HG03520 (cell line): ENCODE data around the gene DNAH3.
"Not testable (repeated sequence)": the region's sequence is repeated elsewhere in the genome, so short reads cannot be mapped to it uniquely, and the experiment has no call there.

Experiments
- ATAC-seq: cut with Tn5 transposase; IDR thresholded peaks from one replicate; pipeline ENCODE4 v1.9.1; 2021; ENCODE audit warnings: mild to moderate bottlenecking, moderate library complexity; ENCODE audit not compliant: unreplicated experiment

Gene DNAH3

DNA sequence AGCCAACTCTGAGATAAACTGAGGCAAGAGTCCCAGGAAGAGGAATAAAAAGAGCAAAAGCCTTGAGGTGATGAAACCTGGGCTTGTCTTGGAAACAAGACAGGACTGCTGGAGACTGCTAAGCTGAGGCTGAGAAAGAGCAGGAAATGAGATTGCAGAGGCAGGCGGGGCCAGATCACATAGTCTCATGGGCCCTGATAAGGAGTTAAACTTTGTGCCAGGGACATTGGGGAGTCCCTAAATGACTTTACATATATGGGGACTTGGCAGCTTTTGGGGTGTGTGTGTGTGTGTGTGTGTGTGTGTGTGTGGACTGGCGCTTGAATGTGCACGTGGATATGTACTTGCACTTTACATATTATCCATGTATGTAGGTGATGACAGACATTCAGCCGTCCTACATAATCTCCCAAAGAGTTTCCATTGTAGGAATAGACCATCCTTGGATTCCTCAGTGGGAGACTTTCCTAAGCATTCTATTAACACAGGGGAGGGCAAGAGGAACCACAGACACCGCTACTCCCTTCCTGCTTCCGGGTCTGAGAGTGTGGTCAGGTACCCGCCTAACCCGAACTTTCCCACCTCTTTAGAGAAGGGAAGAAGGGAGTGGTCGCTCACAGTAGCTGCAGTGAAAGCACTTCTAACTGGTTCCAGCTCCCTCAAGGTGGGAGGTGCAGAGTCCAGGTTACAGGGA, 127.0 kb downstream of the DNAH3 start:
- ATAC-seq, result no peak

DNA sequence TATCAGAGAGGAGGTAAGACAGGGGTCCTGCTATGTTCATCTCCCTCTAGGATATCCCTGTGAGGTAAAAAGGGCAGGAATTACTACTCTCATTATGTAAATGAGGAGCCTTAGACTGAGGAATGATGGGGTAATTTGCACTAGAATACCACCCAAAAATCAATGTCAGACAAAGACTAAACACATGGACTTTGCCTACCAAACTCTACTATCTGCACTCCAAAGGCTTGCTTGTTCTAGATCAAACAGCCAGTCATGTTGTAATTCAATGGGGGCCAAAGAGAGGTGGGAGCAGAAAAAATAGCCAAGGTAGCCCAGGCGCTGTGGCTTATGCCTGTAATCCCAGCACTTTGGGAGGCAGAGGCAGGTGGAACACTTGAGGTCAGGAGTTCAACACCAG, 129.3 kb downstream of the DNAH3 start:
- ATAC-seq, result no peak

DNA sequence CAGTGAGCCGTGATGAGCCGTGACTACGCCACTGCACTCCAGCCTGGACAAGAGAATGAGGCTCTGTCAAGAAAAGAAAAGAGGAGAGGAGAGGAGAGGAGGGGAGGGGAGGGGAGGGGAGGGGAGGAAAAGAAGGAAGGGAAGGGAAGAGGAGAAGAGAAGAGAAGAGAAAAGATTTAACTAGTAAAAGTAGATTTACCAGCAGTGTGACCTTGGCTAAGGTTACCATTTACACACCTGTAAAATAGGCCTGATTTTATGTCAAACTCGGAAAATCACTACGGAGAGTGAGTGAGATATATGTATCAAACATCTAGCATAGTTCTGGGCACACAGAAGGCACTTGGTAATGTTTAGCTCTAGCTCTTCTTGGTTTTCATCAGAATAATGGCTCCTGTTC, 140.8 kb downstream of the DNAH3 start:
- no peak for ATAC-seq

DNA sequence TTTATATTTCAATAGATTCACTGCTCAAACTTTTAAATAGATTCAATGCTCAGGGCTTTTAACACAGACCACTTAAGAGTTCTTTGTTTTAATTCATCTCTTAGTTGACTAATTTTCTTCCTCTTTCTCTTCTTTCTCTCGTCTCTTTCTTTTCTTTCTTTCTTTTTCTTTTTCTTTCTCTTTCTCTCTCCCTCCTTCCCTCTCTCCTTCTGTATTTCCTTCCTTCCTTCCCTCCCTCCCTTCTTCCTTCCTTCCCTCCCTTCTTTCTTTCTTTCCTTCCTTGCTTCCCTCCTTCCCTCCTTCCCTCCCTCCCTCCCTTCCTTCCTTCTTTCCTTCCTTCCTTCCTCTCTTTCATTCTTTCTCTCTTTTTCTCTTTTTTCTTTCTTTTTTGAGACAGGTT, 145.6 kb downstream of the DNAH3 start:
- no peak for ATAC-seq

DNA sequence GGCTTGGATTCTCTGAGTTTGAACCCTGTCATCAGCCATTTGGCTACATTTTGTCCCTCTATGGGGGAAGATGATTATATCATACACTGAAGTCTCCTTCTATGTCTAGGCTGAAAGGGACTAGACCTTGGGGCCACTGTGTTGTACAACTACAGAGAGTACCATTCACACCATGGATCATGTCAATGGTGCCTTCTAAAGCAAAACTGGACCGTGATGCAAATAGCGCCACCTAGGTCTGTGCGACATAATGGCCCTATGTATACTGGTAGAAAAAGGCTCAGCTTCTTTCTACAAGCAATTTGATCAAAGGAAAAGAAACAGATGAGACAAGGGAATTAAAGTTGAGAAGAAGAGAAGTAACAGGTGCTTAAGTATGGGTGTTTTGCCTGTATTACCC, 149.4 kb downstream of the DNAH3 start:
- ATAC-seq, result no peak

DNA sequence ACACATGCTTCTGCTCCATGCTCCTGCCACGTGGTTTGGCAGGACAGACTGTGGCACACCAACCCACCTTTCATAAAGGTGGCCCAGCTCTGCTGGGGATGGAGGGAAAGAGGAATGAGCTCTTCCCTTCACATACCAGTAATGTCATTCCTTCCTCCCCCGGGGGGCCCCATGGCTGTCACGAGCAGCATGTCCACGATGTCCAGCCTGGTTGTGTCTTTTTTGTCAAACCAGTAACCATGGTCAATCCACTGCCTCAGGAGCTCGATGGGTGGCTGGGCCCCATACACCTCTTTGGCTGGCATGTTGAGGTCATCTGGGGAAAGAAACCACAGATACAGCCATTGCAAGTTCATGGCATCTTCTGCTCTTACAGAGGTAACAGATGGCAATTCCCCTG, 153.5 kb downstream of the DNAH3 start:
- ATAC-seq, result no peak

DNA sequence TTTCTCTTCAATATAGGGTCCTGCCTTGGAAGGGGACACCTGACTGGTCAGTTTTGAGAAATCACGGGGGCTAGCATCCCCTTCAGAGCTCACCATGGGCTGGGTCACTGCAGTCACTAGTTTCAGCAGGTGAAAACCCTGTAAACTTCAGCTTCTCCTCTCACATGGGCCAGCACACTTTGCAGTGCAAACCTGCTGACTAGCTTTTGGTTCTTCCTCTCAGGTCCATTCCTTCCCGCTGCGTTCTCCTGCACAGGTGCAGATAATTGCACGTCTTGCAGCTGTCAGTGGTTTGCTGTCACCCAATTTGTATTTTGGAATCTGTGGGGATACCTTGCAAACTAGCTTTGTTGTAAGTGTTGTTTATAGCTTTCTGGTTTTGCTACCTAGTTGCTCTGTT, 154.9 kb downstream of the DNAH3 start:
- ATAC-seq, result no peak

DNA sequence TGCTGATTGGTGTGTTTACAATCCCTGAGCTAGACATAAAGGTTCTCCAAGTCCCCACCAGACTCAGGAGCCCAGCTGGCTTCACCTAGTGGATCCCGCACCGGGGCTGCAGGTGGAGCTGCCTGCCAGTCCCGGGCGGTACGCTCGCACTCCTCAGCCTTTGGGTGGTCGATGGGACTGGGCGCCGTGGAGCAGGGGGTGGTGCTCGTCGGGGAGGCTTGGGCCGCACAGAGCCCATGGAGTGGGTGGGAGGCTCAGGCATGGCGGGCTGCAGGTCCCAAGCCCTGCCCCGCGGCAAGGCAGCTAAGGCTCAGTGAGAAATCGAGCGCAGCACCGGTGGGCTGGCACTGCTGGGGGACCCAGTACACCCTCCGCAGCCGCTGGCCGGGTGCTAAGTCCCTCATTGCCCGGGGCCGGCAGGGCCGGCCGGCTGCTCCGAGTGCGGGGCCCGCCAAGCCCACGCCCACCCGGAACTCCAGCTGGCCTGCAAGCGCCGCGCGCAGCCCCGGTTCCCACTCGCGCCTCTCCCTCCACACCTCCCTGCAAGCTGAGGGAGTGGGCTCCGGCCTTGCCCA, 161.1 kb downstream of the DNAH3 start:
- not testable (repeated sequence) for ATAC-seq

DNA sequence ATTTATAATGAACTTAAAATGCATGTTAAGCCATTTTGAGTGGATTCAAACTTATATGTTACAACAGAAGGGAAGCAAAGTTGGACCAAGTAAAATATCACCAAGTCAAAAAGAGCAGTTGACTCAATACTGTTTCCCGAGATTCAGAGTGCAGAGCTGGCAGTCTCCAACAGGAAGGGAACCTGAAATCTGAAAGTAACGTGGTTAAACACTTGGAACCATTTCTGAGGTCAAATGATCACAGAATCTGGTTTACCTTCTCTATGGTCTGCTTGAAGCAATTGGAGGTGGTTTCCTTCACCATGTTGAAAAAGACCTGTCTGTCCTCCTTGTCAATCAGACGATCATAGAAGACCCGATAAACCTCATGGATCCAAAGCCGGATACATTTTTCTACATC, 163.6 kb downstream of the DNAH3 start:
- no peak for ATAC-seq

DNA sequence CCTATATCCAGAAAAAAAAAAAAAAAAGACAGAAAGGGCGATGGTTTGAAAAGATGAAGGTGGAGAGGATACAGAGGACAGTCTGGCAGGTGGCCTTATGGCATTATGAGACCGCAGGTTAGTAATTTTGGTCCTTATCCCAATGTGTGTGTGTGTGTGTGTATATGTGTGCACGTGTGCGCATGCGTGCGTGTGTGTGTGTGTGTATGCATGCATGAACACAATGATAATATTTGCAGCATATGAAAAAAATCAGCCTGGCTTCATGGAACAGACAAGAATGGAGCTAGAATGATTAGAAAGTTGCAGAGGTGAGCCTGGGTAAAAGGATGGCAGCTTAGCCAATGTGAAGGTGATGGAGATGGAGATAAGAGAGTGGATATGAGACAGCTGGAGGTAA, 166.6 kb downstream of the DNAH3 start:
- ATAC-seq, result no peak

DNA sequence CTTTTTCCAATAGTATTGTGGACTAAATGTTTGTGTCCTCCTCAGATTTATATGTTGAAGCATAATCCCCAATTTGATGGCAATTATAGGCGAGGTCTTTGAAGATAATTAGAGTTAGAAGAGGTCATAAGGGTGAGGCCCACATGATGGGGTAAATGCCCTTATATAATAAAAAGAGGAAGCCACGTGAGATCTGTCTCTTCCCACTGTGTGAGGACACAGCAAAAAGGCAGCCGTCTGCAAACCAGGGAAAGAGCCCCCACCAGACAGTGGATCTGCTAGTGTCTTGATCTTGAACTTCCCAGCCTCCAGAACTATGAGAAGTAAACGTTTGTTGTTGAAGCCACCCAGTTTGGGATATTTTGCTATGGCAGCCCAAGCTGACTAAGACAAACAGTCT, 174.1 kb downstream of the DNAH3 start:
- no peak for ATAC-seq

DNA sequence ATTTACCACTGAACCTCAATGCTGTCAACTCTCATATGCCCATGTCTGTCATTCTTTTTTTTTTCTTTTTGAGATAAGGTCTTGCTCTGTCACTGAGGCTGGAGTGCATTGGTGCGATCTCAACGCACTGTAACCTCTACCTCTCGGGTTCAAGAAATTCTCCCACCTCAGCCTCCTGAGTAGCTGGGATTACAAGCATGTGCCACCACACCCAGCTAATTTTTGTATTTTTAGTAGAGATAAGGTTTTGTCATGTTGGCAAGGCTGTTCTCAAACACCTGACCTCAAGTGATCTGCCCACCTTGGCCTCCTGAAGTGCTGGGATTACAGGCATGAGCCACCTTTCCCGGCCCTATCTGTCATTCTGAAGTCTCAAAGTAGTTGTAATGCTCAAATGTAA, 177.4 kb downstream of the DNAH3 start:
- not testable (repeated sequence) for ATAC-seq

DNA sequence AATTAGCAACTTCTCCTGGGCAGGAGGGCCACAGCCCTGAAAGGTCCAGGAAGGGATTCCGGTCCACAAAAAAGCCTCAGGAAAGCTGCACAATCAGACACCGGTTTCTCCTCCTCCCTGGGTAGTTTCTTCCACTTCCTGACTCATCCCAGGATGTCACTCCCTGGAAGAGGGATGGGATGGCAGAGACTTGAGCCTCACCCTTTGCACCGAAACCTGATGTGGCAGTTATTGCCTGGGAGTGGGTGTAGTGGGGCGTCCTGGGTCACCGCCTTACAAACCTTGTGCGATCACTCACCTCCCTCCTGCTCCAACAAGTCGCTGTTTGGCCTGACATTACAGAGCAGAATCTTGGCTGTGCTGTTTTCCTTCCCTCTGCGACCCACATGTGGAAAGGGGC, 179.2 kb downstream of the DNAH3 start:
- ATAC-seq, result no peak

DNA sequence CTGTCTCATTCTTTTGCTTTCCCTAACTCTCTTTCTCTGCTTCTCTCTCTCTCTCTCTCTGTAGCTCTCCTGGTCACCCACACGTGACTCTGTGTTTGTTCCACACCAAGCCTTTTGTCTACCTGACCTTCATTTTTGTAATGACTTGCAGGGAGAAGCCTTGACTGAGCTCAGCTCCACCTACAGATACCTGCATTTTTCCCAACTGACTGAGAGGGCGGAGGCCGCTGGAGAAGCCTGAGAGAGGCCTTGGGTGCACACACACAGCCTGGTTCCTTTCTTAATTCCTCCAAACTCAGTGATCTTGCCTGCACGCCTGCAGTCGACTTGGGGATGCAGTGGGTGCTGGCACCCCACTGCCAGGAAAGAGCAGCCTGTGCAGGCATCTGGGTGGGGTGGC, 181.3 kb downstream of the DNAH3 start:
- no peak for ATAC-seq

DNA sequence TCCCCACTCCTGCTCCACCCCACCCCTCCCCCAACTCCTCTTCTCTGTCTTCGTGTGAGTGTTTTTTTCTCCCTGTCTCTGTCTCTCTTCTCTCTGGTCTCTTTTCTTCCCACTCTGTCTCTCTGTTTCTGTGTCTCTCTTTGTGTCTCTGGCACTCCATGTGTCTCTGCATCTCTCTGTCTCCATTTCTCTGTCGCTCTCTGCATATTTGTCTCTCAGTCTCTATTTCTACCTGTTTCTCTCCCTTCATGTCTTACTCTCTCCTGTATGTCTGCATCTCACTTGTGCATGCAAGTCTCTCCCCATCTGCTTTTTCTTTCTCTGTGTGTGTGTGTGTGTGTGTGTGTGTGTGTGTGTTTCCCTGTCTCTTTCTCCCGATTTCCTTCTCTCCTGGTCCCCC, 181.9 kb downstream of the DNAH3 start:
- no peak for ATAC-seq

DNA sequence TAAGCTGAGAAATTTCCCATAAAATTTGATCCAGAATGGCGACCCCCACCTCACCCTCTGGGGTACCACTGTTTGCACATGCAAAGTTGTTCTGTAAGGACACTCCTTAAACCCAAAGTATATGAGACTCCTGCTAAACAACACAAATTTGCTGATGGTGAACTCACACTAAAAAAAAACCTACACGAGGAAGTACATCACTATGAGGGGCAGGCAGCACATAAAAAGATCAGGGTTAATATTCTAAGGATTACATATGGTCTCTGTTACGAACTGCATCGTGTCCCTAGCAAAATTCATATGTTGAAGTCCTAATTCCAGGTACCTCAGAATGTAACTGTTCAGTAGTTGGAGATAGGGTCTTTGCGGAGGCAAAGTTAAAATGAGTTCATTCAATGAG, 189.7 kb downstream of the DNAH3 start:
- ATAC-seq, result no peak

DNA sequence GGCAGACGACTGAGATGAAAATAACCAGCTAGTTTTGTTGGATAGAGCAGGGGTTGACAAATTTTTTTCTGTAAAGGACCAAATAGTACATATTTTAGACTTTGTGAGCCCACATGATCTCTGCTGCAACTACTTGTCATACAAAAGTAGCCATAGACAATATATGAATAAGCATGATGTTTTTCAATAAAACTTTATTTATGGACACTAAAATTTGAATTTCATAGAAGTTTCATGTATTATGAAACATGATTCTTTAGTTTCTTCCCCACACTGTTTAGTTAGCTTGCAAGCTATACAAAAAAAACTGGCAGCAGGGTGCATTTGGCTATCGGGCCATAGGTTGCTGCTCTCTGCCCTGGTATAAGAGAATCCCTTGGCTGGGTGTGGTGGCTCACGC, 193.5 kb downstream of the DNAH3 start:
- no peak for ATAC-seq

DNA sequence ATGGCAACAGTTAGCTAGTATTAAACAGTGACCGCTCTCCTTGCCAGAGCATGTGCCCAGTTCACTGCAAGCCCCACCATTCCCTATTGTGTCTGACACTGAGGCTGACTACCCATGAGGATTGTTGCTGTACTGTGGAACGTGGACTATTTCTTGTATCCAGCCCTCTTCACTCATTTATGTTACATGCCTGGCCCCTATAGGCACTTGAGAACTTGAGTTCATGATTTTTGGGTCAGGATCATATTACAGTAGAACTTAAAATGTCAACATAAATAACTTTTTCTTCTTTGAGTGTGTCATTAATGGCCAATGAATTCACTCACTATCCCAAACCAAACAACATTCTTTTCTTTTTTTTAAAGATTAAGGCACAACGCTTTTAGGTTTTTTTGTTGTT, 194.3 kb downstream of the DNAH3 start:
- ATAC-seq, result no peak

DNA sequence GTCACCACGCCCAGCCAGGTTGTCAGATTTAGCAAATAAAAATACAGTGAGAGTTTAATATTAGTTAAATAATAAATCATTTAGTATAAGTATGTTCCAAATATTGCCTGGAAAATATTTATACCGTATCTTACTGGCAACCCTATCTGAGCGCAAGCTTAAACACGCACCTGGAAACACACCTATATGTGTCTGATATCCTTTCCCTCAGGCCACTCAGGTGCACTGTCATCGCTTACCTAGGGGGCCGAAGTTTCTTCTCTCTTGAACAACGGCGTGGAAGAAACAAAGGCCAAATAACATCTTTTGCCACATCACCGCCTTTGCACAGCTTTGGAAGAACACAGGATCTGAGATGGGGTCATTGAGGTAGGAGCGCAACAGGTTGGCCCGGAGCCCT, 196.1 kb downstream of the DNAH3 start:
- ATAC-seq, result no peak

DNA sequence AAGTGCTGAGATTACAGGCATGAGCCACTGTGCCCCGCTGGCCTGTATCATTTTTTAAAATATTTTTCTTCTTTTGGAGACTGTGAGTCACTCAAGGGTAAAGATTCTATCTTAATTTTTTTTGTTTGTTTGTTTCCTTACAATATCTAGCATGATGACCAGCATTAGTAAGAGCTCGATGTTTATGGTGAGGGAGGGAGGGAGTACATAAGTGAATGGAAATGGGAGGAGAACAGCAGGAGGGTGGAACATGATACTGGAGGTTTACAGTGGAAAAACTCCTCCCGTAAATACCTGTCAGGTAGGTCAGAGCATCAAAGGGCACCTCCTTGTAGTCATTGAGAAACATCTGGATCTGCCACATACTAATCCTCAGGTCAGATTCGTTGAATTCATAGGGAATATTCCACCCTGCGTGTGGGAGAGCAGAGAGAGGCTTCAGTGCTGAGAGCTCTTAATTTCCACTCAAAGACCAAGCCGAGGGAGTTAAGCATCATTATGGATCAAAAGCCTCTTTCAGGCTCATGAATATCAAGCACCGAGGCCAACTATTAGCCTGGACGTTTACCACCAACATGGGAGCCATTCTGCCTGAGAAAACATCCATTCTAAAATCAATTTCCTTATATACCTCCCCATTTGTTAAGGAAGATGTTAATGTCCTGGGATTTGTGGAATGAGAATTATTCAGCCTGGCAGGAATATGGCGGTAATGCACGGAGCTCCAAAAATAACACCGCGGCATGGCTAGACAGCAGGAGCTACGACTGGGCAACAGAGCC, 198.3 kb downstream of the DNAH3 start:
- ATAC-seq, result no peak

DNA sequence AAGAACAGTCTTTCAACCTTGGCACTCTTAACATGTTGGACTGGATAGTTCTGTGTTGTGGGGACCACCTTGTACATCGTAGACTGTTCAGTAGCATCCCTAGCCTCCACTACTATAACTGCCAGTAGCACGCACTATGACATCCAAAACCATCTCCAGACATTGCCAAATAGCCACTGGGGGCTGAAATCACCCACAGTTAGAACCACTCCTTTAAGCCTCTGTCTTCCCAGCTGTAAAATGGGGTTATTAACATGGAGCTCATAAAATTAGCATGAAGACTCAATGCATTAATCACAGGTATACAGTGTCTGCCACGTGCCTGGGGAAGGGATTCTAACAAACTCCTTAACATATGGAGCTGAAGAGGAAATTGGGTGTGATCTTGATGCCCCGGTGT, 200.4 kb downstream of the DNAH3 start:
- ATAC-seq, result no peak

DNA sequence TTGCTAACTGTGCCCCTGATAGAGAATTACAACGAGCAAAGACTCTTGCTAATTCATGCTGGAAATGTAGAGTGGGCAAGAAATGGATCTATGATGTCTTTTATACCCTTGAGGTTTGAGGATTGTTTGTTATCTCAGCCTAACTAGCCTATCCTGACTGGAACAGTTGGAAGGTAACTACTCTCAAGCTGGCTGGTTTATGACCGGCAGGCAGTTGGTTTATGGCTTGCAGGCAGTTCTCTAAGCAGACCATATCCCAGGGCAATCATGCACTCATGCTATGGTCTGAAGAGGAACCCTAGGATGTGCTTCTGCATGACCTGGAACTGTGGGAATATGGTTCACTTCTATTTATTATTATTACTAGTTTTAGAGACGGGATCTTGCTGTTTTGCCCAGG, 201.0 kb downstream of the DNAH3 start:
- no peak for ATAC-seq
